GM12891 (cell line): Measurements from ENCODE around the gene SUMF1.

Experiments used
- POLR2A ChIP-seq: IDR thresholded peaks from 2 replicates; pipeline ENCODE4 v1.6.1; 2011; ENCODE audit warnings: low read depth, low read length, control low read depth
- POLR2AphosphoS5 ChIP-seq: IDR thresholded peaks from 2 replicates; pipeline ENCODE4 v1.6.1; 2011; ENCODE audit warnings: low read depth, low read length, control low read depth

GRCh38 chr3:4399476-4399875, 67.6 kb downstream of the SUMF1 start:
- TF ChIP-seq POLR2A (no peak), POLR2AphosphoS5 (no peak)
